Naive B cell (primary cell): Measurements from ENCODE around the gene MTMR3. TPM values are rescaled to one million over a fixed set of nuclear protein-coding genes. Genes with fewer than 3 reads are reported as not detected.
A peak's percentile ranks its signal among the peaks of the same experiment; 100 is the strongest.

Experiments
- ATAC-seq, 2 donors: fragments of 150-1000 bp; cut with Tn5 transposase; 2 replicates each; pipeline ENCODE4 v1.10.0; 2021; ENCODE audit warnings: low read depth in 2 of 2, mild to moderate bottlenecking in 2 of 2, moderate library complexity in 2 of 2
- DNase-seq: peaks from one replicate; pipeline ENCODE4 v3.0.0; 2022
- H3K27ac Mint-ChIP-seq, 6 donors: one replicate each; pipeline ENCODE4 v1.8.0; 2020 to 2022; ENCODE audit warnings: mild to moderate bottlenecking in 6 of 6, mixed read lengths in 6 of 6, moderate library complexity in 5 of 6, inconsistent platforms in 2 of 6
- H3K27me3 Mint-ChIP-seq, 3 donors: one replicate each; pipeline ENCODE4 v1.8.0; 2021 to 2022; ENCODE audit warnings: mixed read lengths in 3 of 3, mild to moderate bottlenecking in 1 of 3
- H3K36me3 Mint-ChIP-seq, 2 donors: one replicate each; pipeline ENCODE4 v1.8.0; 2020 to 2022; ENCODE audit warnings: mixed read lengths in 2 of 2, inconsistent platforms in 1 of 2, mild to moderate bottlenecking in 1 of 2
- H3K4me1 Mint-ChIP-seq, 3 donors: one replicate each; pipeline ENCODE4 v1.8.0; 2020 to 2022; ENCODE audit warnings: mixed read lengths in 3 of 3, inconsistent platforms in 1 of 3, mild to moderate bottlenecking in 1 of 3, moderate library complexity in 1 of 3
- H3K4me3 Mint-ChIP-seq, 8 donors: one replicate each; pipeline ENCODE4 v1.8.0; 2020 to 2022; ENCODE audit warnings: mild to moderate bottlenecking in 8 of 8, mixed read lengths in 8 of 8, moderate library complexity in 8 of 8, inconsistent platforms in 2 of 8
- H3K9me3 Mint-ChIP-seq, 7 donors: one replicate each; pipeline ENCODE4 v1.8.0; 2020 to 2022; ENCODE audit warnings: mixed read lengths in 7 of 7, mild to moderate bottlenecking in 5 of 7, inconsistent platforms in 2 of 7, moderate library complexity in 1 of 7
- polyA plus RNA-seq, 6 donors: library from polyadenylated mRNA; unstranded; fragments of 300-500 nt; fragmentation: Illumina TruSeq; gene quantifications; one replicate each; pipeline ENCODE4 v1.2.3, GENCODE V29; 2021; ENCODE audit warnings: low read depth in 6 of 6

The MTMR3 gene
- polyA plus RNA-seq, 6 donors from 2014 or later, result 7.4 to 25.4 (median 15.5) TPM

- Mint-ChIP-seq H3K4me3 (no peak overlapping the region), H3K9me3 (no peaks in the 10 kb centered on the region), H3K4me1 (no peaks in the 10 kb centered on the region), H3K36me3 (peaks cover 0 to 7% of the 10 kb centered on the region in 2 donors), H3K27ac (peak overlapping the region in 3 of 6 donors; percentile 31 to 84 (median 69)), H3K27me3 (no peaks in the 10 kb centered on the region)
- DNase-seq (no peak), ATAC-seq (no peak)
Observed at GRCh38 chr22:30033901-30034300, 150.9 kb downstream of the MTMR3 start.

GRCh38 chr22:30036656-30037055 lies 153.7 kb downstream of the MTMR3 start:
- H3K4me3 Mint-ChIP-seq, result no peak overlapping the region
- H3K4me1 Mint-ChIP-seq, result no peaks in the 10 kb centered on the region
- no peak for DNase-seq
- no peak overlapping the region for H3K27ac Mint-ChIP-seq
- no peaks in the 10 kb centered on the region for H3K9me3 Mint-ChIP-seq
- H3K36me3 Mint-ChIP-seq, result peaks cover 0 to 7% of the 10 kb centered on the region in 2 donors
- peaks cover 0 to 3% (median 0%) of the 10 kb centered on the region in 3 donors for H3K27me3 Mint-ChIP-seq
- ATAC-seq, result no peak

- no peaks in the 10 kb centered on the region for H3K4me1 Mint-ChIP-seq
- H3K27me3 Mint-ChIP-seq, result peaks cover 0 to 14% (median 10%) of the 10 kb centered on the region in 3 donors
- ATAC-seq (no peak), DNase-seq (no peak)
- H3K36me3 Mint-ChIP-seq, result peaks cover 0 to 7% of the 10 kb centered on the region in 2 donors
- no peak overlapping the region for H3K4me3 Mint-ChIP-seq
- H3K27ac Mint-ChIP-seq, result no peak overlapping the region
- H3K9me3 Mint-ChIP-seq, result no peaks in the 10 kb centered on the region
Observed at GRCh38 chr22:30038219-30038618, 155.2 kb downstream of the MTMR3 start.

GRCh38 chr22:30040499-30041260 lies 157.7 kb downstream of the MTMR3 start:
- no peak for DNase-seq
- Mint-ChIP-seq H3K9me3 (no peaks in the 10 kb centered on the region), H3K27me3 (peaks cover 0 to 18% (median 11%) of the 10 kb centered on the region in 3 donors), H3K4me3 (peak overlapping the region in 1 of 8 donors; percentile 51), H3K4me1 (no peaks in the 10 kb centered on the region), H3K36me3 (peaks cover 0 to 6% of the 10 kb centered on the region in 2 donors), H3K27ac (peak overlapping the region in 1 of 6 donors; percentile 21)
- ATAC-seq, result no peak

GRCh38 chr22:30041475-30041874 lies 158.5 kb downstream of the MTMR3 start:
- DNase-seq, result no peak
- H3K9me3 Mint-ChIP-seq, result no peaks in the 10 kb centered on the region
- no peak for ATAC-seq
- no peak overlapping the region for H3K4me3 Mint-ChIP-seq
- peaks cover 0 to 3% (median 0%) of the 10 kb centered on the region in 3 donors for H3K4me1 Mint-ChIP-seq
- no peaks in the 10 kb centered on the region for H3K36me3 Mint-ChIP-seq
- H3K27me3 Mint-ChIP-seq, result peaks cover 0 to 18% (median 11%) of the 10 kb centered on the region in 3 donors
- H3K27ac Mint-ChIP-seq, result no peak overlapping the region

GRCh38 chr22:30041881-30042280 lies 158.9 kb downstream of the MTMR3 start:
- DNase-seq (no peak), ATAC-seq (no peak)
- Mint-ChIP-seq H3K36me3 (no peaks in the 10 kb centered on the region), H3K27me3 (peaks cover 0 to 18% (median 11%) of the 10 kb centered on the region in 3 donors), H3K4me3 (no peak overlapping the region), H3K27ac (no peak overlapping the region), H3K4me1 (peaks cover 2 to 3% (median 3%) of the 10 kb centered on the region in 3 donors), H3K9me3 (no peaks in the 10 kb centered on the region)

- peaks cover 0 to 18% (median 11%) of the 10 kb centered on the region in 3 donors for H3K27me3 Mint-ChIP-seq
- ATAC-seq (no peak), DNase-seq (no peak)
- no peaks in the 10 kb centered on the region for H3K9me3 Mint-ChIP-seq
- H3K4me3 Mint-ChIP-seq, result no peak overlapping the region
- H3K27ac Mint-ChIP-seq, result peak overlapping the region in 1 of 6 donors; percentile 34
- no peaks in the 10 kb centered on the region for H3K36me3 Mint-ChIP-seq
- H3K4me1 Mint-ChIP-seq, result peaks cover 3 to 11% (median 11%) of the 10 kb centered on the region in 3 donors
Observed at GRCh38 chr22:30043161-30043560, 160.2 kb downstream of the MTMR3 start.

- no peak for ATAC-seq
- H3K36me3 Mint-ChIP-seq, result no peaks in the 10 kb centered on the region
- no peak for DNase-seq
- peaks cover 0 to 18% (median 11%) of the 10 kb centered on the region in 3 donors for H3K27me3 Mint-ChIP-seq
- no peaks in the 10 kb centered on the region for H3K9me3 Mint-ChIP-seq
- H3K27ac Mint-ChIP-seq, result no peak overlapping the region
- H3K4me3 Mint-ChIP-seq, result no peak overlapping the region
- H3K4me1 Mint-ChIP-seq, result peaks cover 3 to 11% (median 11%) of the 10 kb centered on the region in 3 donors
Observed at GRCh38 chr22:30044369-30044768, 161.4 kb downstream of the MTMR3 start.

GRCh38 chr22:30044881-30045493 lies 162.0 kb downstream of the MTMR3 start:
- no peaks in the 10 kb centered on the region for H3K36me3 Mint-ChIP-seq
- DNase-seq (no peak), ATAC-seq (no peak)
- no peak overlapping the region for H3K4me3 Mint-ChIP-seq
- H3K27ac Mint-ChIP-seq, result no peak overlapping the region
- peaks cover 3 to 11% (median 11%) of the 10 kb centered on the region in 3 donors for H3K4me1 Mint-ChIP-seq
- peaks cover 0 to 18% (median 11%) of the 10 kb centered on the region in 3 donors for H3K27me3 Mint-ChIP-seq
- H3K9me3 Mint-ChIP-seq, result no peaks in the 10 kb centered on the region

- Mint-ChIP-seq H3K4me1 (peaks cover 3 to 11% (median 11%) of the 10 kb centered on the region in 3 donors), H3K36me3 (no peaks in the 10 kb centered on the region), H3K4me3 (no peak overlapping the region), H3K9me3 (peaks cover 0 to 2% (median 0%) of the 10 kb centered on the region in 7 donors), H3K27me3 (peaks cover 0 to 18% (median 14%) of the 10 kb centered on the region in 3 donors), H3K27ac (no peak overlapping the region)
- no peak for DNase-seq
- no peak for ATAC-seq
Observed at GRCh38 chr22:30045494-30045887, 162.5 kb downstream of the MTMR3 start.

GRCh38 chr22:30045901-30046715 lies 163.1 kb downstream of the MTMR3 start:
- Mint-ChIP-seq H3K27ac (peak overlapping the region in 1 of 6 donors; percentile 29), H3K4me1 (peaks cover 3 to 11% (median 11%) of the 10 kb centered on the region in 3 donors), H3K36me3 (no peaks in the 10 kb centered on the region), H3K4me3 (no peak overlapping the region), H3K9me3 (peaks cover 0 to 2% (median 0%) of the 10 kb centered on the region in 7 donors), H3K27me3 (peaks cover 0 to 18% (median 15%) of the 10 kb centered on the region in 3 donors)
- DNase-seq (no peak), ATAC-seq (no peak)

- Mint-ChIP-seq H3K4me3 (peak overlapping the region in 2 of 8 donors; percentile 30 to 33), H3K27me3 (peaks cover 0 to 15% (median 14%) of the 10 kb centered on the region in 3 donors), H3K27ac (peak overlapping the region in 1 of 6 donors; percentile 67), H3K9me3 (peaks cover 0 to 2% (median 0%) of the 10 kb centered on the region in 7 donors), H3K36me3 (no peaks in the 10 kb centered on the region), H3K4me1 (peaks cover 3 to 11% (median 11%) of the 10 kb centered on the region in 3 donors)
- no peak for ATAC-seq
- DNase-seq, result no peak
Observed at GRCh38 chr22:30046716-30047363, 163.9 kb downstream of the MTMR3 start.

- H3K27me3 Mint-ChIP-seq, result peaks cover 0 to 14% (median 11%) of the 10 kb centered on the region in 3 donors
- DNase-seq (no peak), ATAC-seq (peak; percentile 56 to 66)
- H3K4me1 Mint-ChIP-seq, result peaks cover 3 to 11% (median 11%) of the 10 kb centered on the region in 3 donors
- no peaks in the 10 kb centered on the region for H3K36me3 Mint-ChIP-seq
- H3K9me3 Mint-ChIP-seq, result peaks cover 0 to 2% (median 0%) of the 10 kb centered on the region in 7 donors
- peak overlapping the region in 2 of 8 donors; percentile 30 to 33 for H3K4me3 Mint-ChIP-seq
- H3K27ac Mint-ChIP-seq, result peak overlapping the region in 1 of 6 donors; percentile 70
Observed at GRCh38 chr22:30047364-30047738, 164.4 kb downstream of the MTMR3 start.
